Measurements from ENCODE around the gene FZD7.
A peak's percentile ranks its signal among the peaks of the same experiment; 100 is the strongest.

FZD7 gene

GRCh38 chr2:202069170-202070067, 35.8 kb downstream of the FZD7 start:
- DNase-seq, result peak; percentile 39

GRCh38 chr2:202071107-202071506, 37.5 kb downstream of the FZD7 start:
- DNase-seq, result no peak

DNA sequence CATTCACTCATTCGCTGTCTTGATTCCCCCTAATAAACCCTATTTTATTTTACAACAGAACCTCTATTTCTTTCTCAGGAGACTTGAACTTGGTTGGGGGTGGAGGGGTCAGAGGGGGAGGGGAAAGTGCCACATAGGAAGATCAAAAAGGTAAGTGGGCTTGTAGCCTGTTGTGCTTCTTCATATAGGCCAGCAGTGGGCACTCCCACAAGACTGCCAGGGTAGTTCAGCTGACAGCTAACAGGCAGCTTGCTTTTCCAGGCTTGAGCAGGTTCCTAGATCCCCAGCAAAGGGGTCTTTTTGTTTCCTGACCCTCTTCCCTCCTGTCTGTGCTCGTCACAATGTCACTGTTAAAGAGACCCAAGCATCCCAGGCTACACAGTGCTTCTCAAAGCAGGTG, 38.6 kb downstream of the FZD7 start:
- no peak for DNase-seq

DNA sequence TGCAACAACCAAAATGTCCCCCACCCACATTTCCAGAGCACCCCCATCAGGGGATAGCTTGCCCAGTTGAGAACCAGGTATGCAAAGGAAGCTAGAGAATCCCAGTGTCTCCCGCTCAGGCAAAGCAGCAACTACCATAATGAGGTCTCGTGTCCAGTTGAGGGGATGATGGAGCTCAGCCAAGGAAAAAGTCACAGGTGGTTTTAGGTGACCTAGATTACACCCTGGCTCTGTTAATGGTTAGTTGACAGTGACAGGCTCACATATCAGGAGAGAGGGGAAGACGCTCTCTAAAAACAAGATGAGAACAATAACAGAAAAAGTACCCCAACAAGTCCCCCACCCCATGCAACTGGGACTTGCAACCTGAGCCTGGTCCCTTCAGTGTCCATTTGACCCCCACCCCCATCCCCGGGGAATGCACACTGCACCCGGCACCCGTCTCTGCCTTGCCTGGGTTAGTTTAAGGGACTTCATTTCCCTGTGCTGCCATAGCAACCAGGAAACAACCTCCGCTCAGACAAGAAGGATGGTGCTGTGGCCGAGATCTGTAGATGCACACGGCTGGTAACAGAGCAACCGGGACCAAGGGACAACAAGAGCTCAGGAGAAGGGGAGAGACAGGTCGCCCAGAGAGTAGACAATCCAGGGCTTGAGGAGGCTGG, 39.2 kb downstream of the FZD7 start, which contains the start of gene KIAA2012:
Gene KIAA2012 (plus strand): TSS at position 519 of the 665 bp plus-strand sequence. CDS start 373 bp downstream, outside the sequence.
- DNase-seq, result no peak

DNA sequence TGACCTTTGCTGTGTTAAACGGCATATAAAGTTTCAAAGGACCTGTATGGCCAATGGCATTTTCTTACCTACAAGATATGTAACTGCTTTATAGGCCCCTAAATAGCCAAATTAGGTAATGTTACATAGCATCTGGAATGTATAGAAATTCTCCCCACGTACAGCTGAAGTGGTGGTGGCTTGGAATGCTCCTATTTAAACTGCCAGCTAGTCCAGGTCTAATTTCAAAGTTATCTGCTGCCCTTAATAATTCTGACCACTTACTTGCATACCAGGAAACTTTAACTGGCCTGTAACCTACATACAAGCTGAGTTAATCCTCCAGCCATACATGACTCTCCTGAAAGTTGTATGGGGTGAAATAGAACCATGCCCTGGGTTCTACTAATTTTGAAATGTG, 40.7 kb downstream of the FZD7 start:
- DNase-seq, result no peak

DNA sequence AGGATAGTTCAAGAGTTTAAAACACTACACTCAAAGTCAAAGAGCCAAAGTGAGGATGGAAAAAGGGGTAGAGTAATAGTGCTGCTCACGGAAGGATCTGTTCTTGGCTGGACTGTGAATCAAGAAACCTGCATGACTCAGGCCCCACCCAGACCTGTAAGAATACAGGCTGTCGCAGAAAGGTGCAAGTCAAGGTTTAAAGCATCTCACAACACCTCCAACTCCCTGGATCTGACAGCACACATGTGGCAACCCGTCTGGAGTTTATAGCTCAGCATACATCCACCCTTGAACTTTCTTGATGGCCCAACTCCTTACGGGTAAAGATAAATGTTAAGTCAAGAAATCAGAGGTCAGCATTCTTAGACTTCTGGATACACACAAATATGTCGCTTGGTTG, 45.7 kb downstream of the FZD7 start:
- no peak for DNase-seq

DNA sequence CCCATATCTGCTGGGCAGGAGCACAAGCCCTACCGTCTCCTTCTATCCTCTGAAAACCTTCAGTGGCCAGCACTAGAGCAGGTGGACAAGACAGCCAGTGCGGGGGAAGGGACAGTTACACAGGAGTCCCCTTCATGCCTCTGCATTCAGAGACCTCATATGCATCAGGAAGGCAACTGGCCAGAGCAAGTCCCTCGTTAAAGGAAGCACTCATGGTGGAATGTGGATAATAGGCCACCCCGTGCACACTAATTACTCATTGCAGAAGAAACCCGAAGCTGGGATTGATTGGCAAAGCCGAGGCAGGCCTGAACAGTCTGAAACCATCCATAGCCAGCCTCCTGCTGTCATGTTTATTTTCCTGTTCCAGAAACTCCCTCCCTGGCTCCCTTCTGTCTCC, 50.6 kb downstream of the FZD7 start:
- no peak for DNase-seq

Data from GDM1 (cell line).